Peyer's patch (tissue), 4 donors: ENCODE measurements around the gene ERC2.

Experiments used
- POLR2A ChIP-seq, 2 donors: fragments of 450-650 bp; IDR thresholded peaks; one replicate each; pipeline ENCODE4 v1.5.1; 2017; ENCODE audit warnings: antibody characterized with exemption in 2 of 2, mild to moderate bottlenecking in 2 of 2, moderate library complexity in 2 of 2
- TF ChIP-seq, protein P1 (sequence below), 6 experiments: fragments of 450-650 bp in 4 of 6; fragments of 200-600 bp in 2 of 6; sonication (generic) in 1 of 6; IDR thresholded peaks; one replicate each; pipeline ENCODE4 v1.5.1; 2017 to 2019; ENCODE audit warnings: antibody characterized with exemption in 6 of 6, mild to moderate bottlenecking in 3 of 6, moderate library complexity in 1 of 6

DNA sequence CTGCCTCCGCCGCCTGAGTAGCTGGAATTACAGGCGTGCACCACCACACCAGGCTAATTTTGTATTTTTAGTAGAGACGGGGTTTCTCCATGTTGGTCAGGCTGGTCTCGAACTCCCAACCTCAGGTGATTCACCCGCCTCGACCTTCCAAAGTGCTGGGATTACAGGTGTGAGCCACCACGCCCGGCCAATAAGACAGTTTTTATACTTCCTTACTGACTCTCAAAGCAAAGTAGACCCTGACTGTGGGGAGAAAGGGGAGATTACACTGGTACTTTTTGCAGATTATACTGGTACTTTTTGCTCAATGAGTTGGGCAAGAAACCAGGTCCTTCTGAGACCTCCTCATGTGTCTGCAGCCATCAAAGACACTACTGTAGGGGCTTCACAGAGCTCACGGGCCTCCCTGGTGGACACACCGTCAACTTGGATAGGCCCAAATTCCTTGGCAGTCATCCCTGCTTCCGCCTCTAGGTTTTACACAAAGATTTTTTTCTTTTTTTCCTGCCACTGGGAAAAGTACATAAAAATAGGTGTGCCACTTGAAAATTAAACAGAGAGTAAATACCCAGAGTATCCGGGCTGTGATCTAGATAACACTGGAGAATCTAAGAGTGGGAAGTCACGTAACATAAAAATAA, 837.9 kb downstream of the ERC2 start:
- no peak for TF ChIP-seq POLR2A (IDR thresholded peaks at IDR 0.05)
- TF ChIP-seq, protein P1, sequence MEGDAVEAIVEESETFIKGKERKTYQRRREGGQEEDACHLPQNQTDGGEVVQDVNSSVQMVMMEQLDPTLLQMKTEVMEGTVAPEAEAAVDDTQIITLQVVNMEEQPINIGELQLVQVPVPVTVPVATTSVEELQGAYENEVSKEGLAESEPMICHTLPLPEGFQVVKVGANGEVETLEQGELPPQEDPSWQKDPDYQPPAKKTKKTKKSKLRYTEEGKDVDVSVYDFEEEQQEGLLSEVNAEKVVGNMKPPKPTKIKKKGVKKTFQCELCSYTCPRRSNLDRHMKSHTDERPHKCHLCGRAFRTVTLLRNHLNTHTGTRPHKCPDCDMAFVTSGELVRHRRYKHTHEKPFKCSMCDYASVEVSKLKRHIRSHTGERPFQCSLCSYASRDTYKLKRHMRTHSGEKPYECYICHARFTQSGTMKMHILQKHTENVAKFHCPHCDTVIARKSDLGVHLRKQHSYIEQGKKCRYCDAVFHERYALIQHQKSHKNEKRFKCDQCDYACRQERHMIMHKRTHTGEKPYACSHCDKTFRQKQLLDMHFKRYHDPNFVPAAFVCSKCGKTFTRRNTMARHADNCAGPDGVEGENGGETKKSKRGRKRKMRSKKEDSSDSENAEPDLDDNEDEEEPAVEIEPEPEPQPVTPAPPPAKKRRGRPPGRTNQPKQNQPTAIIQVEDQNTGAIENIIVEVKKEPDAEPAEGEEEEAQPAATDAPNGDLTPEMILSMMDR (IDR thresholded peaks at IDR 0.05): peak in 2 of 6 experiments; percentile 9 to 16
